CD4-positive, alpha-beta T cell treated with Interleukin-15 for 1 hour (primary cell): ENCODE results near the gene GRB7.
"Not testable (repeated sequence)": the region's sequence is repeated elsewhere in the genome, so short reads cannot be mapped to it uniquely, and the experiment has no call there.

ENCODE experiments used
- DNase-seq: peaks from one replicate; pipeline ENCODE4 v3.0.0-alpha.2; 2020

The GRB7 gene

DNA sequence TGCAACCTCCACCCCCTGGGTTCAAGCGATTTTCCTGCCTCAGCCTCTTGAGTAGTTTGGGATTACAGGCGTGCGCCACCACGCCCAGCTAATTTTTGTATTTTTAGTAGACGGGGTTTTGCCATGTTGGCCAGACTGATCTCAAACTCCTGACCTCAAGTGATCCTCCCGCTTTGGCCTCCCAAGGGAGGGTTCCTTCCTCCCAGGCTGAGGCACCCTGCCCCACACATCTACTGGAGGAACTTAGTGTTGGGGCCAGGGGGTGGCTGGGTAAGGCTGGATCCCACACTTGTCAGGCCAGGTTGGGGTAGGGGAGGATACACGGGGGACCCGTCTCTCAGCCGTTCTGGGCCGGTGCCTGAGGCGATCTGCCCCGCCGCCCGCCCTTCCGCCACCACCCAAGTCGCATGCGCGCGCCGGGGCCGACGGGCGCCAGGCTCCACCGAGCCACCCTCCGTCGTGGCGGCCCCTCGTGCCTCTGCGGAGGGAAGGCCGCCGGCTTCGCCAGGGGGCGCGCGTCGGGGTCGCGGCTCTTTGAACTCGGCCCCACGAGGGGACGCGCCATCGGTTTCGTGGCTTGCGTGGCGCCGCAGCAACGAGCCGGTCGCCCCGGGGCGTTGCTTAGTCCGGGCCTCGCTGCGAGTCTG is 15.9 kb downstream of the GRB7 start:
- peak; percentile 81 for DNase-seq

DNA sequence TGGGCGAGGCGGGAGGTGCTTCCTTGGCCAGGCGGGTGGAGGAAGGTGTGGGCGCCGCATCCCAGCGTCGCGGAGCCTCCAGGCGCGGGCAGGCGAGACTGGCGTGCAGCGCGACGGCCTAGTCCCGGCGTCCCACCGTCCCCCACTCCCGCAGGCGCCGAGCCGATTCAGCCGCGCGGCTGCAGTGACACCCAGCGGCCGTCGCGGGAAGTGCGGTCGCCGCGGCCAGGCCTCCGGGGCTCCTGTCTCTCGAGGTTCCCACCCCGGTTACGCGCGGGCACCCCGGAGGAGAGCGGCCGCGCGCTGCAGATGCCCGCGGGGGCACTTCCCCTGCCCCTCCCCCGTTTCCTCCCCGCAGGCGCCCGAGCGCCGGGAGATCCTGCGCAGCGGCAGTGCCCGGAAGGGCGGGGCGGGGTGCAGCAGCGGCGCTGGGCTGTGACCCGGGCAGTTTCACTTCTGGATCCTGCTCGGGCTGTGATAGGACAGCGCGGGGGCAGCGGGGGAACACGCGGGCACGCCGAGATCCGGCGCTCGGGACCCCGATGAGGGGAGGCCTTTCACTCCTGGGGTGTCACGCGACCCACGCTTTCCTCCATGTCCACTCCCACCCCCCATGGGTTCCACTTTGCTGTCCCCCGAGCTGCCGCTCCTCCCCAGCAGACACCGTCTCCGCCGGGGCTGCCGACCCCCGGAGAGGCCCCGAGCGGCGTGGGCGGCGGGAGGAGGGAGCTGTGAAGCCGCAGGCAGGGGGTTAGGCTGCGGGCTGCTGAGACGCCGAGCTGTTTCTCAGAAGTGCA is 16.6 kb downstream of the GRB7 start:
- DNase-seq, result peak; percentile 99

DNA sequence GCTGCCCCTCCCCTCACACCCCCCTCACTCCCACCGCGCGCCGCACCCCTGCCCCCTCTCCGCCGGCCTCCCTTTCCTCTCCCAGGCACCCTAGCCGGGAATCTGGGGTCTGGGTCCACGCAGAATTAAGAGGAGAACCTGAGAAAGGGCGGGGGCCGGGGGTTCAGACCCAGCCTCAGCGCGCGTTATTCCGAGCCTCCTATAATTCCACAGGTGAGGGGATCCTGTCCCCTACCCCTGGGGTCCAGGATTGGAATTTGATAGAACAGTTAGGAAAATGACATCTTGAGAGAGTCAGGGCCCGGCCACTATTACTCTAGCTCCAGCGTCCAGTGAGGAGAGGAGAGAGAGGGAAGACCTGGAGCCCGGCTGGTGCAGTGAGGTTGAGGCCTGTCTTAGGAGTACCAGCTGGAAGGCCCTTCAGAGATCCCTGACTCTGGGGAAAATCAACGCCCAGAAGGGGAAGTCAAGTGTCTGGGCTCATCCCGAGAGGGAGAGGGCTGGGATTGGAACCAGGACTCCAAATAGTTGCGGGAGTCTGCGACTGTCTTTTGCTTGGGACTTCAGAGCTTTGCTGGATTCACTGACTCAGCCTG is 17.3 kb downstream of the GRB7 start:
- DNase-seq, result no peak

GRCh38 chr17:39755554-39756379 is 18.0 kb downstream of the GRB7 start:
- peak; percentile 80 for DNase-seq

GRCh38 chr17:39756380-39757079 is 18.8 kb downstream of the GRB7 start:
- DNase-seq, result no peak

DNA sequence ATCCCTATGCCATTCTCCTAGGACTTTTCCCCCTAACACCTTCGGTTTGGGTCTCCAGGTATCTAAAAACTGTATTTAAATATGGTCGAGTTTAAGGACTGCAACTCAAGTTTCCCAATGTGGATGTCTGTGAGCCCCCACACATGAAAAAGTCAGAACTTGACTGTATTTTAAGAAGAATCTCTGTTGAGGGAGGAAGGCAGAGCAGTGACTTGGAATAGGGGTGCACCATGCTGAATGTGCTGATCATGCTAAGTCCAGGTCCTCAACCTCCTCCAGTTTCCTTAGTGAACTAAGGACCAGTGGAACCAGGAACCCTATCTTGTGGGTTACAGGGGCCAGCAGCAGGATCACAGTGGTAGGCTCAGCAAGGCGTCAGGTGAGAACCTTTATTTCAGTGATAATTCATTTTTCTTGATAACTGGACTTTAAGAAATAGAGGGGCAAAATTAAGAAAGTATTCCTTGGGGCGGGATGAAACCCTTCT is 19.5 kb downstream of the GRB7 start:
- no peak for DNase-seq

DNA sequence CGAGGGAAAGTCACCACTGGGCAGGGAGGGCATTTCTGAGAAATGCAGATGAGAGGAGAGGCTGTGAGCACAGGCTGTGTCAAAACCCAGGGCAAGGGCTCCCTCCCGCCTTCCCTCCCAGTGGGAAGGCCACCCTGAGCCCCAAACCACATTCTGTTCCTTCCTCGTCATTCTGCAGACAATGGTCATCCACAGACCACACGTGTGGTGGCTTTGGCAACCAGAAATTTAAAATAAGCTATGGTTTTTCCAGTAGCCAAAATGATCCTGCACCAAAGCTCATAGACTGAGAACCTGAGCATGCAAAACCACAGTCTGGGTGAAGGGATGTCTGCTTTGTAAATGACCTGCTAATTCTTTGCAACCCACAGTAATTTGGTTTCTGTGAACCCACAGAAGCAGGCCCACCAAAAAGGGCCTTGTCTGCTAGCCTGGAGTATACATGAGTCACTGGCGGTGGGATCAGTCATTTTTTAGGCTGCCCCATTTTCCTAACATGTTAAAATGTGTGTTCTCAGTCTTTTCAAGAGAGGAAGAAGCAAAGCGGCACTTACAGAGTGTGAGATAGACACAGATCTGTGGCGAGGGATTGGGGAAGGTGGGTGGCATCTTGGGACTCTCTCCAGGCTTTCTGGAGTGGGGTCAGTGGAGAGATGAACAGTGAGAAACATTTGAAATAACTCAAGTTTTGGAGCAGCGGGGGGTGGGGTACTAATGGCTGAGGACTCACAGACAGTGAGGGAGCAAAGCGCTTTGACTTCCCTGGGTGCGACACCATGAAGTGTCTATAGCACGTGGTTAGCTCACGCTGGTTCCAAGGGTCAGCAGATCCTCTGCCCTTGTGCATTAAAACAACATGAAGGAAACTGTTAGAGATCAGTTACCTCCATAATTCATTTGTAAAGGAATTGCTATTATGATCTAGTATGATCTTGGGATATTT is 20.5 kb downstream of the GRB7 start:
- peak; percentile 69 for DNase-seq

- DNase-seq, result no peak
These were observed 21.5 kb downstream of the GRB7 start for GRCh38 chr17:39759204-39759603.

GRCh38 chr17:39761861-39762496 is 24.2 kb downstream of the GRB7 start:
- DNase-seq, result no peak

GRCh38 chr17:39763051-39763820 is 25.5 kb downstream of the GRB7 start:
- DNase-seq, result no peak

DNA sequence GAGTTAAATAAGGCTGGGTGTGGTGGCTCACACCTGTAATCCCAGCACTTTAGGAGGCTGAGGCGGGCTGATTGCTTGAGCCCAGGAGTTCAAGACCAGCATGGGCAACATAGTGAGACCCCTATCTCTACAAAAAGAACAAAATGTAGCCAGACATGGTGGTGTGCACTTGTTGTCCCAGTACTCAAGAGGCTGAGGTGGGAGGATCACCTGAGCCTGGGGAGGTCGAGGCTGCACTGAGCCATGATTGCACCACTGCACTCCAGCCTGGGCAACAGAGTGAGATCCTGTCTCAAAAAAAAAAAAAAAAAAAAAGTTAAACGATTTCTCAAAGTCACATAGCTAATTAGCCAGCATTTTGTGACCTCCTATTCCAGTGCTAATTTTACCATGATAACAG is 26.4 kb downstream of the GRB7 start:
- DNase-seq, result not testable (repeated sequence)

- no peak for DNase-seq
These were observed 27.4 kb downstream of the GRB7 start for GRCh38 chr17:39765175-39765574.

DNA sequence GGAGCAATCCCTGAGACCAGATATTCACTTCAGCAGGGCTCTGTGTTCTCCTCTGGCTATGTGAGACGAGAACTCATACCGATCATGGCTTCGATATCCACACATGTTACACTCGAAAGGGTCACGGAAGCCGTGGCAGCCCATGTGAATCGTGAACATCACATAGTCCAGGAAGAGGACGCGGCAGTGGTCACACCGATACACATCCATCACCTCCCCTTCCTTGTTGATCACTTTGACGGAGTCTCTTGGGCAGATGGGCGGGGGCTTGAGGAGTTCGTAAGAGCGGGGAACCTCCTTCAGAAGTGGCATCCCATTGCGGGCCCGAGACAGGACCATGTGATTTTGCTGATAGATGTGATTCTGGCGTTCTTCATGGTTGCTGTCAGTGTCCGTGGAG is 28.0 kb downstream of the GRB7 start:
- no peak for DNase-seq

GRCh38 chr17:39767147-39767546 is 29.4 kb downstream of the GRB7 start:
- no peak for DNase-seq

GRCh38 chr17:39769974-39770587 is 32.3 kb downstream of the GRB7 start:
- peak; percentile 59 for DNase-seq

DNA sequence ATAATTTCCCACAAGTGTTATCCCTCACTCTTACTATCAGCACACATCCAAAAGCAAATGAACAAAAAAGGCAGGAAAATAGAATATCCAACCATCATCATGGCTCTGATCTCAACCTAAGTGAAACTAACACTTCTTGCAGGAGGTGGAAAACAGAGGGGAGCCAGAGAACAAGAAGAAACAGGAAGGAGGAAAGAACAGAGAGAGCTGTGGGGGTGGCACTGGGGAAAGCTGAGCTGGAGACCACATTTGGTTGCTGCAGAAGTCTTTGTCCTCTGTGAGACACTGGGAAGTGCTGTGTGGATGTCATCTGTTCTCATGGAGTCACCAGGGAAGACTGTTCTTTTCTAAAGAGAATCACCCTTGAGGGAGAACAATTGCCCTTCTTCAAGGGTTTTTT is 34.7 kb downstream of the GRB7 start:
- DNase-seq, result no peak

GRCh38 chr17:39772987-39773934 is 35.5 kb downstream of the GRB7 start:
- DNase-seq, result no peak

GRCh38 chr17:39774047-39774446 is 36.3 kb downstream of the GRB7 start:
- no peak for DNase-seq
